Endothelial cell of umbilical vein (primary cell): ENCODE data around the gene BTLA. TPM values are rescaled to one million over a fixed set of nuclear protein-coding genes. Genes with fewer than 3 reads are reported as not detected.

ENCODE experiments used
- BruUV-seq: library from RNA; stranded (reverse); fragments of 400-500 nt; replicated peaks from 2 replicates; lab custom pipeline; 2021; lab: Mats Ljungman, UMichigan
- CTCF ChIA-PET: fragments of 300-600, 350-600 bp; sonication (Branson Sonifier 250); formaldehyde crosslinking; loops from one replicate; lab custom pipeline; 2021; ENCODE audit warnings: antibody characterized with exemption, inconsistent platforms; lab: Charles Lee
- POLR2A ChIA-PET: fragments of 300-600, 350-600 bp; sonication (Branson Sonifier 250); formaldehyde crosslinking; loops from one replicate; lab custom pipeline; 2021; ENCODE audit warnings: antibody characterized with exemption, inconsistent platforms; lab: Charles Lee
- DNase-seq: peaks from one replicate; pipeline ENCODE4 v3.0.0-alpha.2; 2011; ENCODE audit warnings: low read depth, low spot score
- FAIRE-seq: peaks from 2 replicates; lab custom pipeline; 2011; peaks lifted over from hg19 to GRCh38; lab: Jason Lieb, UNC
- H2AFZ ChIP-seq: 2 replicates; pipeline ENCODE4 v1.6.0; 2012; ENCODE audit warnings: low read depth, low read length, control low read depth, inconsistent platforms
- H3K27ac ChIP-seq: 2 replicates; pipeline ENCODE4 v1.5.1; 2011; ENCODE audit warnings: low read depth, mild to moderate bottlenecking, control low read depth, low read length, moderate library complexity; ENCODE audit not compliant: insufficient read depth
- H3K27me3 ChIP-seq, 2 experiments: 2 replicates each; pipeline versions ENCODE4 v1.6.0 to v1.6.1; 2011; ENCODE audit warnings: low read length in 2 of 2, mixed read lengths in 1 of 2; ENCODE audit not compliant: control insufficient read depth in 2 of 2, insufficient read depth in 2 of 2
- H3K36me3 ChIP-seq, 2 experiments: 2 replicates in 1 of 2; 3 replicates in 1 of 2; pipeline ENCODE4 v1.5.1; 2011; ENCODE audit warnings: low read length in 2 of 2, mild to moderate bottlenecking in 1 of 2, moderate library complexity in 1 of 2; ENCODE audit not compliant: control insufficient read depth in 2 of 2, insufficient read depth in 2 of 2; ENCODE audit errors: extremely low read depth in 1 of 2
- H3K4me1 ChIP-seq: 3 replicates; pipeline ENCODE4 v1.5.1; 2011; ENCODE audit warnings: mild to moderate bottlenecking, low read length; ENCODE audit not compliant: control insufficient read depth, insufficient read depth; ENCODE audit errors: extremely low read depth
- H3K4me2 ChIP-seq: 2 replicates; pipeline ENCODE4 v1.6.1; 2011; ENCODE audit warnings: low read length, control low read depth, mixed read lengths; ENCODE audit not compliant: insufficient read depth
- H3K4me3 ChIP-seq, 3 experiments: fragments of 200-600 bp in 1 of 3; sonication (generic), shearing (Covaris generic) in 1 of 3; replicated peaks in 1 of 3; 2 replicates each; pipeline ENCODE4 v1.5.1; 2011 to 2016; ENCODE audit warnings: control low read depth in 3 of 3, low read length in 3 of 3, mild to moderate bottlenecking in 2 of 3, inconsistent platforms in 1 of 3, low read depth in 1 of 3, moderate library complexity in 1 of 3; ENCODE audit not compliant: insufficient read depth in 1 of 3
- H3K79me2 ChIP-seq: 2 replicates; pipeline ENCODE4 v1.6.0; 2012; ENCODE audit warnings: low read length, inconsistent platforms; ENCODE audit not compliant: control insufficient read depth, insufficient read depth
- H3K9ac ChIP-seq: replicated peaks from 2 replicates; pipeline ENCODE3; 2011; ENCODE audit warnings: low read length, control low read depth; ENCODE audit not compliant: insufficient read depth; ENCODE audit errors: extremely low read depth
- H3K9me1 ChIP-seq: replicated peaks from 3 replicates; pipeline ENCODE4 v1.6.0; 2011; ENCODE audit warnings: mild to moderate bottlenecking, low read length; ENCODE audit not compliant: control insufficient read depth, insufficient read depth; ENCODE audit errors: extremely low read depth
- H3K9me3 ChIP-seq: replicated peaks from 2 replicates; pipeline ENCODE4 v1.5.1; 2012; ENCODE audit warnings: low read length, inconsistent platforms; ENCODE audit not compliant: control insufficient read depth, insufficient read depth
- H4K20me1 ChIP-seq: replicated peaks from 2 replicates; pipeline ENCODE3; 2011; ENCODE audit warnings: mild to moderate bottlenecking, low read length; ENCODE audit not compliant: control insufficient read depth, insufficient read depth; ENCODE audit errors: extremely low read depth
- EZH2 ChIP-seq: IDR thresholded peaks from 2 replicates; pipeline ENCODE4 v1.6.1; 2012; ENCODE audit warnings: borderline replicate concordance, low read depth, mild to moderate bottlenecking, moderate library complexity, low read length, inconsistent platforms; ENCODE audit not compliant: severe bottlenecking
- FOS ChIP-seq: IDR thresholded peaks from 2 replicates; pipeline ENCODE4 v1.6.1; 2011; ENCODE audit warnings: mild to moderate bottlenecking, low read length, moderate library complexity, borderline replicate concordance; ENCODE audit not compliant: insufficient read depth
- GATA2 ChIP-seq: IDR thresholded peaks from 2 replicates; pipeline ENCODE4 v1.7.0; 2011; ENCODE audit warnings: low read depth, mild to moderate bottlenecking, moderate library complexity, mixed read lengths, low read length; ENCODE audit not compliant: insufficient read length, insufficient read depth
- JUN ChIP-seq: IDR thresholded peaks from 2 replicates; pipeline ENCODE4 v1.6.1; 2011; ENCODE audit warnings: borderline replicate concordance, low read depth; ENCODE audit not compliant: insufficient read length, insufficient read depth
- MYC ChIP-seq: IDR thresholded peaks from one replicate; pipeline ENCODE4 v1.6.1; 2011; ENCODE audit warnings: mild to moderate bottlenecking, low read depth, low read length
- POLR2A ChIP-seq: IDR thresholded peaks from 2 replicates; pipeline ENCODE4 v1.6.1; 2012; ENCODE audit warnings: low read depth, mild to moderate bottlenecking, control low read depth, low read length
- POLR2AphosphoS5 ChIP-seq: IDR thresholded peaks from 2 replicates; pipeline ENCODE4 v1.6.1; 2012; ENCODE audit warnings: low read depth, mild to moderate bottlenecking, control low read depth, low read length, moderate library complexity; ENCODE audit not compliant: insufficient read depth
- dilution Hi-C: fragments of 300-500 bp; cut with MboI; formaldehyde crosslinking; loops from one replicate; pipeline ENCODE4 v1.15.0; 2019; ENCODE audit warnings: low sequenced_read_pairs; ENCODE audit not compliant: extremely low pct_ligation_motif_present
- intact Hi-C: fragments of 100-400 bp; cut with micrococcal nuclease; formaldehyde crosslinking; loops from one replicate; pipeline ENCODE4 v1.10.0; 2022
- polyA plus RNA-seq, 4 experiments: library from polyadenylated mRNA; depleted of rRNA in 3 of 4; stranded (reverse) in 3 of 4; unstranded in 1 of 4; fragments of >200 nt; gene quantifications; 2 replicates each; pipeline versions ENCODE4 v1.2.1 to v1.2.3, GENCODE V29; 2011 to 2012; ENCODE audit warnings: missing spikeins in 1 of 4
- total RNA-seq: library from RNA; stranded (reverse); gene quantifications from 2 replicates; pipeline ENCODE4 v1.2.3, GENCODE V29; 2021
- TF ChIP-seq, protein P1 (sequence below): IDR thresholded peaks from 2 replicates; pipeline ENCODE4 v1.6.1; 2011; ENCODE audit not compliant: insufficient read depth, insufficient read length
- TF ChIP-seq, protein P2 (sequence below), 2 donors: IDR thresholded peaks; 1 replicate in 1 of 2; 2 replicates in 1 of 2; pipeline ENCODE4 v1.5.1; 2011; ENCODE audit warnings: low read length in 2 of 2, mild to moderate bottlenecking in 2 of 2, moderate library complexity in 2 of 2, control low read depth in 1 of 2, inconsistent platforms in 1 of 2, low read depth in 1 of 2; ENCODE audit not compliant: insufficient read depth in 1 of 2; ENCODE audit errors: extremely low read depth in 1 of 2

BTLA gene
- total and polyA plus RNA-seq, 2 donors (not counting 3 experiments of a cell fraction or from before 2014, with no cell fraction given), result not detected

DNA sequence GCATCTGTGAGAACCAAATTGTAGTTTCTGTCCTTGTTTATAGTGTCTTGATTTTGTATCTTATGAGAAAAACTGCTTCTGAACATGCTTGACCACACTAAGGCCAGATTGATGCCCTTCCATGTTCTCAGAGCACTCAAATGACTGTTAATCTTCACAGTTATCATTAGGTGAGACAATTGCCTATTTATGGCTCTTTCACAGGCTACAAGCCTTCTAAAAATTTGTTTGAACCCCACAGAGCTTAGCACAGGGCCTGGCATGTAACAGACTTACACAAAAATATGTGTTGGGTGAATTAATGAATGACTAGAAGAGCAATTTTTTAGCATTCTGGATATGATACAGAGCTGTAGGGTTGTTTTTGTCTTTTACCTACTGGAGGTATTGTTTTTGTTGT is 43.1 kb downstream of the BTLA start:
- BruUV-seq, result no TSS peak
- ChIA-PET POLR2A (no interaction called here), CTCF (interaction anchor here (2.1 kb wide), 1 partner anchor 22 kb away, joined by 4 read pairs; no protein-coding TSS in a partner anchor)
- H3K9ac ChIP-seq, result no peak overlapping the region
- H3K27ac ChIP-seq, result no peak overlapping the region
- no peaks in the 10 kb centered on the region for H3K79me2 ChIP-seq
- no peaks in the 10 kb centered on the region for H3K9me3 ChIP-seq
- no peaks in the 10 kb centered on the region for H3K27me3 ChIP-seq
- H3K4me2 ChIP-seq, result no peak overlapping the region
- no peaks in the 10 kb centered on the region for H3K4me1 ChIP-seq
- DNase-seq (no peak), FAIRE-seq (no peak)
- intact Hi-C loops, result no loop called here
- H3K36me3 ChIP-seq, result no peaks in the 10 kb centered on the region
- TF ChIP-seq MYC (no peak), POLR2AphosphoS5 (no peak), EZH2 (no peak), POLR2A (no peak), GATA2 (no peak), JUN (no peak), FOS (no peak)
- TF ChIP-seq, protein P1, sequence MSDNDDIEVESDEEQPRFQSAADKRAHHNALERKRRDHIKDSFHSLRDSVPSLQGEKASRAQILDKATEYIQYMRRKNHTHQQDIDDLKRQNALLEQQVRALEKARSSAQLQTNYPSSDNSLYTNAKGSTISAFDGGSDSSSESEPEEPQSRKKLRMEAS, result no peak
- TF ChIP-seq, protein P2, sequence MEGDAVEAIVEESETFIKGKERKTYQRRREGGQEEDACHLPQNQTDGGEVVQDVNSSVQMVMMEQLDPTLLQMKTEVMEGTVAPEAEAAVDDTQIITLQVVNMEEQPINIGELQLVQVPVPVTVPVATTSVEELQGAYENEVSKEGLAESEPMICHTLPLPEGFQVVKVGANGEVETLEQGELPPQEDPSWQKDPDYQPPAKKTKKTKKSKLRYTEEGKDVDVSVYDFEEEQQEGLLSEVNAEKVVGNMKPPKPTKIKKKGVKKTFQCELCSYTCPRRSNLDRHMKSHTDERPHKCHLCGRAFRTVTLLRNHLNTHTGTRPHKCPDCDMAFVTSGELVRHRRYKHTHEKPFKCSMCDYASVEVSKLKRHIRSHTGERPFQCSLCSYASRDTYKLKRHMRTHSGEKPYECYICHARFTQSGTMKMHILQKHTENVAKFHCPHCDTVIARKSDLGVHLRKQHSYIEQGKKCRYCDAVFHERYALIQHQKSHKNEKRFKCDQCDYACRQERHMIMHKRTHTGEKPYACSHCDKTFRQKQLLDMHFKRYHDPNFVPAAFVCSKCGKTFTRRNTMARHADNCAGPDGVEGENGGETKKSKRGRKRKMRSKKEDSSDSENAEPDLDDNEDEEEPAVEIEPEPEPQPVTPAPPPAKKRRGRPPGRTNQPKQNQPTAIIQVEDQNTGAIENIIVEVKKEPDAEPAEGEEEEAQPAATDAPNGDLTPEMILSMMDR (IDR thresholded peaks at IDR 0.05; ENCODE audit: extremely low read depth in 1 of 2, insufficient read depth in 1 of 2, low read depth in 1 of 2, low read length in 2 of 2), result no peak
- H4K20me1 ChIP-seq, result no peaks in the 10 kb centered on the region
- no peak overlapping the region for H3K4me3 ChIP-seq
- H3K9me1 ChIP-seq, result no peaks in the 10 kb centered on the region
- H2AFZ ChIP-seq, result no peak overlapping the region
- dilution Hi-C loops, result no loop called here
